Activated T-helper 1 cell treated with Interleukin-2 at 50 U/mL for 16 hours (primary cell): ENCODE data around the gene IFIH1.

Experiments
- DNase-seq: peaks from one replicate; pipeline ENCODE4 v3.0.0-alpha.2; 2020; ENCODE audit warnings: low read depth

The IFIH1 gene

GRCh38 chr2:162318328-162319180, at the start of gene IFIH1:
Gene IFIH1, minus strand, starts transcription at chr2:162318684. Its CDS starts 377 bp downstream, at chr2:162318307.
- peak; percentile 47 for DNase-seq

- no peak for DNase-seq
Measured at GRCh38 chr2:162365392-162365791, 46.9 kb upstream of the IFIH1 start.

GRCh38 chr2:162344617-162344950, 26.1 kb upstream of the IFIH1 start:
- no peak for DNase-seq

- peak; percentile 97 for DNase-seq
Measured at GRCh38 chr2:162343824-162344616, 25.5 kb upstream of the IFIH1 start, which contains the start of gene GCA. Gene GCA, plus strand, starts transcription at chr2:162344132. Its CDS starts 117 bp downstream, at chr2:162344249.

- DNase-seq = no peak
Measured at GRCh38 chr2:162343492-162343823, 25.0 kb upstream of the IFIH1 start.

- no peak for DNase-seq
Measured at GRCh38 chr2:162342841-162343240, 24.4 kb upstream of the IFIH1 start.

- DNase-seq = no peak
Measured at GRCh38 chr2:162342321-162342720, 23.8 kb upstream of the IFIH1 start.

GRCh38 chr2:162340822-162341221, 22.3 kb upstream of the IFIH1 start:
- DNase-seq = no peak

- no peak for DNase-seq
Measured at GRCh38 chr2:162337868-162338267, 19.4 kb upstream of the IFIH1 start.

GRCh38 chr2:162333968-162334367, 15.5 kb upstream of the IFIH1 start:
- no peak for DNase-seq

- no peak for DNase-seq
Measured at GRCh38 chr2:162330881-162331280, 12.4 kb upstream of the IFIH1 start.

GRCh38 chr2:162328424-162329157, 10.1 kb upstream of the IFIH1 start:
- DNase-seq = no peak

- no peak for DNase-seq
Measured at GRCh38 chr2:162327806-162328205, 9.3 kb upstream of the IFIH1 start.

GRCh38 chr2:162327134-162327769, 8.8 kb upstream of the IFIH1 start:
- no peak for DNase-seq

GRCh38 chr2:162324953-162325352, 6.5 kb upstream of the IFIH1 start:
- no peak for DNase-seq

- no peak for DNase-seq
Measured at GRCh38 chr2:162320864-162321517, 2.5 kb upstream of the IFIH1 start.

GRCh38 chr2:162317861-162318327, 590 bp downstream of the IFIH1 start:
- DNase-seq = no peak

GRCh38 chr2:162317058-162317742, 1.3 kb downstream of the IFIH1 start:
- DNase-seq = no peak

GRCh38 chr2:162316590-162316989, 1.9 kb downstream of the IFIH1 start:
- no peak for DNase-seq

GRCh38 chr2:162315938-162316337, 2.5 kb downstream of the IFIH1 start:
- no peak for DNase-seq

GRCh38 chr2:162312853-162313252, 5.6 kb downstream of the IFIH1 start:
- DNase-seq = no peak
